HEK293 (cell line): ENCODE data around the gene KCNE1.

Source experiments
- REST ChIP-seq: fragments of 450-650 bp; formaldehyde crosslinking; IDR thresholded peaks from 2 replicates; pipeline ENCODE4 v1.5.1; 2016; ENCODE audit warnings: missing biosample characterization, missing genetic modification characterization
- ZBTB1 ChIP-seq: fragments of 450-650 bp; formaldehyde crosslinking; IDR thresholded peaks from 2 replicates; pipeline ENCODE4 v1.5.1; 2016; ENCODE audit warnings: missing biosample characterization, missing genetic modification characterization
- ZBTB48 ChIP-seq: fragments of 450-650 bp; formaldehyde crosslinking; IDR thresholded peaks from 2 replicates; pipeline ENCODE4 v1.5.1; 2016; ENCODE audit warnings: missing biosample characterization, missing genetic modification characterization
- ZNF2 ChIP-seq: fragments of 450-650 bp; formaldehyde crosslinking; IDR thresholded peaks from 2 replicates; pipeline ENCODE4 v1.5.1; 2016; ENCODE audit warnings: missing biosample characterization, missing genetic modification characterization
- ZNF350 ChIP-seq: fragments of 450-650 bp; formaldehyde crosslinking; IDR thresholded peaks from 2 replicates; pipeline ENCODE4 v1.5.0; 2017; ENCODE audit warnings: missing biosample characterization, mild to moderate bottlenecking, missing genetic modification characterization
- ZNF707 ChIP-seq: fragments of 450-650 bp; formaldehyde crosslinking; IDR thresholded peaks from 2 replicates; pipeline ENCODE4 v1.5.1; 2016; ENCODE audit warnings: missing biosample characterization, missing genetic modification characterization
- TF ChIP-seq, protein P1 (sequence below): fragments of 450-650 bp; formaldehyde crosslinking; IDR thresholded peaks from 2 replicates; pipeline ENCODE4 v1.5.1; 2016; ENCODE audit warnings: missing biosample characterization, missing genetic modification characterization
- TF ChIP-seq, protein P2 (sequence below): fragments of 450-650 bp; formaldehyde crosslinking; IDR thresholded peaks from 2 replicates; pipeline ENCODE4 v1.5.1; 2017; ENCODE audit warnings: missing biosample characterization, missing genetic modification characterization

- TF ChIP-seq, protein P1, sequence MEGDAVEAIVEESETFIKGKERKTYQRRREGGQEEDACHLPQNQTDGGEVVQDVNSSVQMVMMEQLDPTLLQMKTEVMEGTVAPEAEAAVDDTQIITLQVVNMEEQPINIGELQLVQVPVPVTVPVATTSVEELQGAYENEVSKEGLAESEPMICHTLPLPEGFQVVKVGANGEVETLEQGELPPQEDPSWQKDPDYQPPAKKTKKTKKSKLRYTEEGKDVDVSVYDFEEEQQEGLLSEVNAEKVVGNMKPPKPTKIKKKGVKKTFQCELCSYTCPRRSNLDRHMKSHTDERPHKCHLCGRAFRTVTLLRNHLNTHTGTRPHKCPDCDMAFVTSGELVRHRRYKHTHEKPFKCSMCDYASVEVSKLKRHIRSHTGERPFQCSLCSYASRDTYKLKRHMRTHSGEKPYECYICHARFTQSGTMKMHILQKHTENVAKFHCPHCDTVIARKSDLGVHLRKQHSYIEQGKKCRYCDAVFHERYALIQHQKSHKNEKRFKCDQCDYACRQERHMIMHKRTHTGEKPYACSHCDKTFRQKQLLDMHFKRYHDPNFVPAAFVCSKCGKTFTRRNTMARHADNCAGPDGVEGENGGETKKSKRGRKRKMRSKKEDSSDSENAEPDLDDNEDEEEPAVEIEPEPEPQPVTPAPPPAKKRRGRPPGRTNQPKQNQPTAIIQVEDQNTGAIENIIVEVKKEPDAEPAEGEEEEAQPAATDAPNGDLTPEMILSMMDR = no peak
- TF ChIP-seq ZBTB48 (tag by site-specific recombination) = peak; percentile 62; the same call in 1 of the 2 replicates
- TF ChIP-seq, protein P2, sequence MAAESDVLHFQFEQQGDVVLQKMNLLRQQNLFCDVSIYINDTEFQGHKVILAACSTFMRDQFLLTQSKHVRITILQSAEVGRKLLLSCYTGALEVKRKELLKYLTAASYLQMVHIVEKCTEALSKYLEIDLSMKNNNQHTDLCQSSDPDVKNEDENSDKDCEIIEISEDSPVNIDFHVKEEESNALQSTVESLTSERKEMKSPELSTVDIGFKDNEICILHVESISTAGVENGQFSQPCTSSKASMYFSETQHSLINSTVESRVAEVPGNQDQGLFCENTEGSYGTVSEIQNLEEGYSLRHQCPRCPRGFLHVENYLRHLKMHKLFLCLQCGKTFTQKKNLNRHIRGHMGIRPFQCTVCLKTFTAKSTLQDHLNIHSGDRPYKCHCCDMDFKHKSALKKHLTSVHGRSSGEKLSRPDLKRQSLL (tag by site-specific recombination) = no peak
- TF ChIP-seq ZNF2 (tag by site-specific recombination) = peak; percentile 64; the same call in 1 of the 2 replicates
- peak; percentile 92 for TF ChIP-seq REST (tag by site-specific recombination)
- TF ChIP-seq ZBTB1 (tag by site-specific recombination) = no peak
- TF ChIP-seq ZNF707 = no peak
- no peak for TF ChIP-seq ZNF350 (tag by site-specific recombination)
Observed at GRCh38 chr21:34526618-34527290, 14.7 kb upstream of the KCNE1 start.
